22Rv1 (cell line): ENCODE data around the gene SMG9.

ENCODE experiments used
- CTCF ChIP-seq: fragments of 450-650 bp; IDR thresholded peaks from 2 replicates; pipeline ENCODE4 v1.5.1; 2017; ENCODE audit warnings: mild to moderate bottlenecking
- ZFX ChIP-seq: fragments of 450-650 bp; IDR thresholded peaks from 2 replicates; pipeline ENCODE4 v1.6.1; 2017; ENCODE audit warnings: antibody characterized with exemption, borderline replicate concordance

GRCh38 chr19:43774103-43774939 lies 19.6 kb upstream of the SMG9 start:
- TF ChIP-seq CTCF: peak; percentile 91
- TF ChIP-seq ZFX: no peak
